Testis (tissue), 3 donors: ENCODE results near the gene SURF2. TPM values are rescaled to one million over a fixed set of nuclear protein-coding genes. Genes with fewer than 3 reads are reported as not detected.

Experiments
- DNase-seq: peaks from one replicate; pipeline ENCODE4 v3.0.0-alpha.2; 2019
- H3K27ac ChIP-seq, 2 donors: fragments of 200-600 bp; sonication (generic); one replicate each; pipeline ENCODE4 v1.5.1; 2019
- H3K27me3 ChIP-seq: fragments of 200-600 bp; sonication (generic); one replicate; pipeline ENCODE4 v1.5.1; 2019
- H3K36me3 ChIP-seq: fragments of 200-600 bp; sonication (generic); one replicate; pipeline ENCODE4 v1.5.1; 2017; ENCODE audit warnings: low read depth; ENCODE audit errors: missing control alignments
- H3K4me1 ChIP-seq: fragments of 200-600 bp; sonication (generic); one replicate; pipeline ENCODE4 v1.5.1; 2019
- H3K4me3 ChIP-seq, 2 donors: fragments of 200-600 bp; sonication (generic); one replicate each; pipeline ENCODE4 v1.5.1; 2017 to 2019
- H3K9me3 ChIP-seq: fragments of 200-600 bp; sonication (generic); one replicate; pipeline ENCODE4 v1.5.1; 2017
- POLR2A ChIP-seq: fragments of 450-650 bp; IDR thresholded peaks from one replicate; pipeline ENCODE4 v1.6.1; 2017; ENCODE audit warnings: antibody characterized with exemption, mild to moderate bottlenecking, moderate library complexity
- WGBS, 2 donors: methylation state at CpG; one replicate each; pipeline ENCODE4 v1.1.5; 2018; 5-methylcytosine and 5-hydroxymethylcytosine counted together
- intact Hi-C: fragments of 100-400 bp; cut with DNase I; formaldehyde crosslinking; loops from one replicate; pipeline ENCODE4 v1.15.1; 2023; ENCODE audit warnings: low total_unique reads
- polyA plus RNA-seq: library from polyadenylated mRNA; stranded (reverse); fragments of 350-450 nt; fragmentation: Illumina TruSeq; extraction: RNeasy Lipid Tissue Mini Kit (QIAGEN cat#74804); gene quantifications from one replicate; pipeline ENCODE4 v1.2.3, GENCODE V29; 2014; ENCODE audit warnings: low read depth, low replicate concordance; ENCODE audit not compliant: insufficient read depth
- total RNA-seq, 2 donors: library from RNA; depleted of rRNA; stranded (reverse); fragments of >200 nt; gene quantifications; one replicate each; pipeline ENCODE4 v1.2.3, GENCODE V29; 2016
- TF ChIP-seq, protein P1 (sequence below), 3 experiments: fragments of 450-650 bp in 2 of 3; fragments of 200-600 bp in 1 of 3; sonication (generic) in 1 of 3; IDR thresholded peaks; one replicate each; pipeline ENCODE4 v1.5.1; 2016 to 2019; ENCODE audit warnings: antibody characterized with exemption in 3 of 3, mild to moderate bottlenecking in 2 of 3, moderate library complexity in 1 of 3

The SURF2 gene
- total and polyA plus RNA-seq, 3 donors from 2014 or later, result 103 to 160 (median 121) TPM

GRCh38 chr9:133384736-133385321 lies 28.5 kb downstream of the SURF2 start:
- no peak for TF ChIP-seq POLR2A
- TF ChIP-seq, protein P1, sequence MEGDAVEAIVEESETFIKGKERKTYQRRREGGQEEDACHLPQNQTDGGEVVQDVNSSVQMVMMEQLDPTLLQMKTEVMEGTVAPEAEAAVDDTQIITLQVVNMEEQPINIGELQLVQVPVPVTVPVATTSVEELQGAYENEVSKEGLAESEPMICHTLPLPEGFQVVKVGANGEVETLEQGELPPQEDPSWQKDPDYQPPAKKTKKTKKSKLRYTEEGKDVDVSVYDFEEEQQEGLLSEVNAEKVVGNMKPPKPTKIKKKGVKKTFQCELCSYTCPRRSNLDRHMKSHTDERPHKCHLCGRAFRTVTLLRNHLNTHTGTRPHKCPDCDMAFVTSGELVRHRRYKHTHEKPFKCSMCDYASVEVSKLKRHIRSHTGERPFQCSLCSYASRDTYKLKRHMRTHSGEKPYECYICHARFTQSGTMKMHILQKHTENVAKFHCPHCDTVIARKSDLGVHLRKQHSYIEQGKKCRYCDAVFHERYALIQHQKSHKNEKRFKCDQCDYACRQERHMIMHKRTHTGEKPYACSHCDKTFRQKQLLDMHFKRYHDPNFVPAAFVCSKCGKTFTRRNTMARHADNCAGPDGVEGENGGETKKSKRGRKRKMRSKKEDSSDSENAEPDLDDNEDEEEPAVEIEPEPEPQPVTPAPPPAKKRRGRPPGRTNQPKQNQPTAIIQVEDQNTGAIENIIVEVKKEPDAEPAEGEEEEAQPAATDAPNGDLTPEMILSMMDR (IDR thresholded peaks at IDR 0.05), result no peak
- no peaks in the 10 kb centered on the region for H3K4me1 ChIP-seq
- no peaks in the 10 kb centered on the region for H3K36me3 ChIP-seq
- H3K4me3 ChIP-seq, result no peak overlapping the region
- no peak overlapping the region for H3K27ac ChIP-seq
- WGBS, 2 donors, result 92% methylated on average over 14 to 17 of the region's 17 CpGs
- intact Hi-C loops, result no loop called here
- no peaks in the 10 kb centered on the region for H3K9me3 ChIP-seq
- H3K27me3 ChIP-seq, result no peaks in the 10 kb centered on the region
- DNase-seq, result no peak

DNA sequence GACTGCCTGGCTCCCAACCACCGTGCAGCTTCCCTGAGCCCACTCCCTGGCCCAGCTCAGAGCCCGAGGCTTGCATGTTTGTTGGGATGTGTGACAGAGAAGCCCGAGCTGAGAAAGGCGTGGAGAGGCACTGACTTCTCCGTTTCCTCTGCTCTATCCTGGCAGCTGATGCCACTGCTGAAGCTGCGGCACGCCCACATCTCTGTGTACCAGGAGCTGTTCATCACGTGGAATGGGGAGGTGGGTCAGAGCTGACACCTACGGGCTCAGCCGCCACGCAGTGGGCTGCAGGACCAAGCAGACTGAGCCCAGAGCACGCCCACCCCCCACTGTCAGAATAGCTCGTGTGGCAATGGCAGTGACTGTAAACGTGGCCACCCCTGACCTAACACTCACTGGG lies 29.1 kb downstream of the SURF2 start:
- Histone ChIP-seq H3K27me3 (no peaks in the 10 kb centered on the region), H3K4me3 (no peak overlapping the region), H3K36me3 (no peaks in the 10 kb centered on the region), H3K4me1 (no peaks in the 10 kb centered on the region), H3K9me3 (no peaks in the 10 kb centered on the region), H3K27ac (no peak overlapping the region)
- 86 to 89% methylated on average over 9 to 14 of the region's 14 CpGs for WGBS, 2 donors
- TF ChIP-seq, protein P1 (IDR thresholded peaks at IDR 0.05), result no peak
- no peak for DNase-seq
- intact Hi-C loops, result no loop called here

GRCh38 chr9:133386338-133386737 lies 30.0 kb downstream of the SURF2 start:
- 84 to 87% methylated on average over 3 to 13 of the region's 13 CpGs for WGBS, 2 donors
- Histone ChIP-seq H3K4me3 (no peak overlapping the region), H3K27me3 (no peaks in the 10 kb centered on the region), H3K27ac (no peak overlapping the region), H3K36me3 (no peaks in the 10 kb centered on the region), H3K4me1 (no peaks in the 10 kb centered on the region), H3K9me3 (no peaks in the 10 kb centered on the region)
- DNase-seq, result no peak
- intact Hi-C loops, result no loop called here
- no peak for TF ChIP-seq POLR2A
- TF ChIP-seq, protein P1 (IDR thresholded peaks at IDR 0.05), result no peak

DNA sequence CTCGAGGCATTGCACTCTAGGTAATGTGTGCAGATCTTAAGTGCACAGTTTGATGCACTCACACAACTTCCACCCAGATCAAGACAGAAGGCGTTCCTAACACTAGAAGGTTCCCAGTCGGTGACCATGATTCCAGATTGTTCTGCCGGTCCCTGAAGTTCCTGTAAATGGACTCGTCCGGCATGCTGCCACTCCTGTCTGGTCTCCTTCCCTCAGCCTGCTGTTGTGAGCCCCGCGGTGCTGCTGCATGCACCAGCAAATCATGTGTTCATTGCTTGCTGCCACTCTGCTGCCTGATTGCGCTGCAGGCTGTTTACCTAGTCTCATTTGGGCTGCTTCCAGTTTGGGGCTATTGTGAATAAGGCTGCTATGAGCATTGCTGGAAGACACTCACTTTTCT lies 31.3 kb downstream of the SURF2 start:
- H3K4me3 ChIP-seq, result no peak overlapping the region
- 89 to 95% methylated on average over 9 of the region's 9 CpGs for WGBS, 2 donors
- H3K27me3 ChIP-seq, result no peaks in the 10 kb centered on the region
- no peak overlapping the region for H3K27ac ChIP-seq
- H3K9me3 ChIP-seq, result no peaks in the 10 kb centered on the region
- intact Hi-C loops, result no loop called here
- no peaks in the 10 kb centered on the region for H3K4me1 ChIP-seq
- no peak for DNase-seq
- TF ChIP-seq, protein P1 (IDR thresholded peaks at IDR 0.05), result no peak
- no peak for TF ChIP-seq POLR2A
- no peaks in the 10 kb centered on the region for H3K36me3 ChIP-seq

DNA sequence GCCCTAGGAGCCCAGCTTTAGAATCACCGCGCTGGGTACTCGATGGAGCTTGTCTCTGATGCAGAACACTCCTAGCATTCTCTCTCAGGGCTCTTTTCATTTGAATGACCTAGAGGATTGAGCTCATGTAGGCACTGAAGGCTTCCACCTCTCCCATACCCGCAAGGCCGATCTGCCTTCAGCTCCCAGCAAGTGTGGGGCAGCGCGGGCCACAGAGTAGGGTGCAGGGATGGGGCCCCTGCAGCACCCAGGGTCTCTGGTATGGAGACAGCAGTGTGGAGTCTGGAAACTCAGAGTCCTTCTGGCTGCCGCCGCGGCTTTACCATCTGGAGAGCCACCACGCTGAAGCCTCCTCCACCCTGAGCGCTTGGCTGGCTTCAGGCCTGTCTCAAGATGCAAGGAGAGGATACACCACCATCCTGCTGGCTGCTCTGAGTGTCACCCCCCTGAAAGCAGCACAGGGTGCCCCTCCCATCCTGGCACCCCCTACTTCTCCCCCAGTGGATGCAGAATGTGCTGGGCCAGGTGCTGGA lies 32.7 kb downstream of the SURF2 start:
- no peaks in the 10 kb centered on the region for H3K36me3 ChIP-seq
- H3K4me3 ChIP-seq, result no peak overlapping the region
- H3K9me3 ChIP-seq, result no peaks in the 10 kb centered on the region
- no peaks in the 10 kb centered on the region for H3K27me3 ChIP-seq
- WGBS, 2 donors, result 95% methylated on average over 12 of the region's 12 CpGs; no CpG with 5 or more reads in 1 of the 2 donors
- no peak overlapping the region for H3K27ac ChIP-seq
- H3K4me1 ChIP-seq, result no peaks in the 10 kb centered on the region
- TF ChIP-seq POLR2A, result no peak
- TF ChIP-seq, protein P1 (IDR thresholded peaks at IDR 0.05), result no peak
- no peak for DNase-seq
- intact Hi-C loops, result no loop called here
